Right forelimb (tissue), 1 donor: Measurements from ENCODE around the gene GJB5.
"Not testable (repeated sequence)": the region's sequence is repeated elsewhere in the genome, so short reads cannot be mapped to it uniquely, and the experiment has no call there.

Experiments
- DNase-seq: peaks from one replicate; pipeline ENCODE4 v3.0.0-alpha.2; 2018

Gene GJB5

DNA sequence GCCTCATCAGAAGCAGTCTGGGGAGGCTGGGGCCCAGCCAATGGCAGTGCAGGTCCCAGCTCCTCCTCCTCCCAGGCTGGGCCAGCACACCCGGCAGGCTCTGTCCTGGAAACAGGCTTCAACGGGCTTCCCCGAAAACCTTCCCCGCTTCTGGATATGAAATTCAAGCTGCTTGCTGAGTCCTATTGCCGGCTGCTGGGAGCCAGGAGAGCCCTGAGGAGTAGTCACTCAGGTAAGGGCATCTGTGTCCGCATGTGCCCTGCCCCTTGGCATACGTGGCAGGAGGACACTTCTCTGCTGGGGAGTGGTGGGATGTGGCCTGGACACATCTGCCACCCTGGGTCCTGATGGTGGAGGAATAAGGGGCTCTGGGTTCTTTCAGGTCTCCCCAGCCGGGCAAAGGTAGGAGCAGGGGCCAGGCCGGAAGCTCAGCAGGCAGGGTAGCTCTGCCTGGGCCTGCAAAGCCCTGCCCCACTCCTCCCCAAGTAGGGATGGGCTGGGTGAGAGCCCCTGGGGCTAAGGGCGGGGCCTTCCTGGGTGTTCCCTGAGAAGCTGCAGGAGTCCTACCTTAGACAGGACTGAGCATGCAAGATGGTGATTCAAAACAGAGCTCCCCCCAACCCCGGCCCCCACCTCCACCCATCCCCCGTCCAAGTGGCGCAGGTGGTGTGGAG lies at the start of gene GJB5:
TSS of gene GJB5 (plus strand) at position 84 of the 674 bp plus-strand sequence. CDS start 2,284 bp downstream, outside the sequence.
- no peak for DNase-seq

DNA sequence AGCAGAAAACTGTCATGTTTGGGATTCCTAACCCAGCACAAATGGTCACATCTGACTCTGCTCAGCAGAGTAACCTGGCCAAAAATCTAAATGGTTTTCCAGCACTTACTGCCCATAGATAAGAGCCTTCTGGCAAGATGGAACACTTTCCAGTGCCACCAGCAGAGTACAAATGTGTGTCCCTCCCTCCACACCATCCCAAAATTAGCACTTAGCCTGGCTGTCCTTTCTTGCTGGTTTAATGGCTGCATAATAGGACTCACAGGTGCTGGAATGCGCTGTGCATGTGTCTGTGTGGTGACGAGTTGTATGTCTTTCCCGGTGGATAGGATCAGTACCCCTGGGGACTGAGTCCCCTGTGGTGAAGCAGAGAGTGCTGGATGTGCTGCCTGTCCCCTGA lies 49.8 kb upstream of the GJB5 start:
- DNase-seq: no peak

DNA sequence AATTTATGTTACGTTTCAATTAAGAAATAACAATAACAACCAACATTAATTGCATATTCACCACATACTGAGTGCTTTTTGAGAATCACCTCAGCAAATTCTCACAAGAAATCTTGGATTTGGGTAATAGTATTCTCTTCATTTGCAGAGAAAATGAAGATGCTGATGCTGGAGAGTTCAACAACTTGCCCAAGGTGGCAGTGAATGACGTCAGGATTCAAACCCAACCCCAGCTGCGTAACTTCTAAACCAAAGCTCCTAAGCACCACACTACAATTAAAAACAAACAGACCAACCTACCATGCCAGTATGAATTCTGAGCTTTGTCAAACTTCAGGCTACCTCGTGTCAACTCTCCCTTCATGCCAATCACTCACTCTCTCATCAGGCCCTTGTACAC lies 46.7 kb upstream of the GJB5 start:
- DNase-seq: no peak

GRCh38 chr1:34709547-34709946 lies 45.3 kb upstream of the GJB5 start:
- no peak for DNase-seq

GRCh38 chr1:34710812-34711211 lies 44.0 kb upstream of the GJB5 start:
- no peak for DNase-seq

DNA sequence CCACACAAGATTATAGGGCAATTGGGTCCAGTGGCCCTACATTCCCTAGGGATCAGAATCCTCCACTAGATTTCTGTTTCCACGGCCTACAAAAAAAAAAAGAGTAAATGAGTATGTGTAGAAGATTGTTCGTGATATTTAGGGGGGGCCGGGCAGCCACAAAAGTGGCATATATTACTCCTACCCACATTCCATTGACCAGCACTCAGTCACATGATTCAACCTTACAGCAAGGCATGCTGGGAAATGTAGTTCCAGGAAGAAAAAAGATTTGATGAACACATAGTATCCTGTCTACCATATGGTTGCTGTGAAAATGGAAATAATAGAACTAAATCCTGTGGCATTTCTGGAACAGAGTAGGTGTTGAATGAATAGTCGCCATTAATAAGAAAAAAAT lies 43.4 kb upstream of the GJB5 start:
- no peak for DNase-seq

DNA sequence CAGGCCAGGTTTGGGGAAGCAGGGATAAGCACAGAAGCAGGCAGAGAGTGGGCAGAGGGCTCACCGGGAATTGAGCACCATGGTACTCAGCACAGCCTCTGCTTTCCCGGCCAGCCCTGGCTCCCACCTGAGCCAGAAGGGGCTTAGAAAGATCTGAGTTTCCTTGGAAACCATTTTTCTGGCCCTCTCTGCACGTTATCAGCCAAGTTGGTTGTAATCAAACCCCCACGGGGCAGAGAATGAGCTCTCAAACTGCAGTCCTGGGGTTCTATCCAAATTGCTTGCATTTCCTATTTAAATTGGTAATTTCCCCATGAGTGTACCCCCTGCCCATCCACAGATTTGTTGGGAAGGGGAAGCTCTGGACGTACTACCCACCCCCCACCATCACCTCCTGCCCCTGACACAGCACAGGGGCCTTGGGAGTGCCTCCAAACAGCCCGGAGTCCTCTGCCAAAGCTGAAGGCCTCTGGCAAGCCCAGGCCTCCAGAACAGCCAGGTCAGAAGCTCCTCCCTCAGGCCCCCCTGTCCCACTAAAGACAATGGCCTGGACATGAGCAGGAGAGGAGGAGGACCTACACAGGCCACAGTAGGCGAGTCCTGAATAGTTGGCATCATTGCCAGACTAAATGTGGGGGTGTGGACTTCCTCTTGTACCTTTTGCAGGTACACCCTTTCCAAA lies 42.7 kb upstream of the GJB5 start:
- DNase-seq: no peak

DNA sequence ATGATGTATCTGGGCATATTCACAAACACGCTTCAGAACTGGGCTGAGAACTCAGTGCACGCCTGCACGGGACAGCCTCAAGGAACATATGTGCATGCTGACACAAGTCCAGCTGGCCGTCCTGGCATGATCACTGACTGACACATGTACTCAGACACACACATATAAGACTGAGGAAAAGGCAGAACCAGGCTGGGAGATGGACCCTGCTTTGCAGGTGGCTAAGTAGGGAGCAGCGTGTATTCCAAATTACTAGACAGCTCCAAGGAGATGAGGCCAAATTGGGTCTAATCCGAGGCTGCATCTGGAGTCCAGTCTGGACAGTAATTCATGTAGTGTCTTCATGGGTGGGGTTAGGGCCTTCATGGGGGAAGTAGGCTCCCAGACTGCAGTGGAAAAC lies 41.4 kb upstream of the GJB5 start:
- peak; percentile 45 for DNase-seq

- DNase-seq: no peak
These were observed 40.5 kb upstream of the GJB5 start for GRCh38 chr1:34714386-34714785.

- no peak for DNase-seq
These were observed 39.7 kb upstream of the GJB5 start for GRCh38 chr1:34715139-34715538.

DNA sequence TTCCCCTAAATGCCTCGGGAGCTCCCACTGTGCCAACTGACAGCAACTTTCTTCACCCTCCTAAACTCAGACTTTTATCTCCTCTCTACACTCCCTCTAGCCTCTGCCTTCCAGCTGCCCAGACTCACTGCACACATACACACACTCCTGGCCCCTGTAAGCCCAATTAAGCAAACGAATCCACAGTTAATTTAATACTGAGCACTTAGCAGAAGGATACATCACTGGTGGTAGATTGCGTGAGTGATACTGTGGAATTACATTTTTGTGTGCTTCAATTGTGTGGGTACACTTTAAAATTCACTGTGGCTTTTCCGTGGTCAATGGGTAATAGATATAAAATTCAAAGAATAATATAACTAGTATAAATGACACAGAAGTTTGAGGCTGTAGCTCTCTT lies 33.6 kb upstream of the GJB5 start:
- DNase-seq: no peak

DNA sequence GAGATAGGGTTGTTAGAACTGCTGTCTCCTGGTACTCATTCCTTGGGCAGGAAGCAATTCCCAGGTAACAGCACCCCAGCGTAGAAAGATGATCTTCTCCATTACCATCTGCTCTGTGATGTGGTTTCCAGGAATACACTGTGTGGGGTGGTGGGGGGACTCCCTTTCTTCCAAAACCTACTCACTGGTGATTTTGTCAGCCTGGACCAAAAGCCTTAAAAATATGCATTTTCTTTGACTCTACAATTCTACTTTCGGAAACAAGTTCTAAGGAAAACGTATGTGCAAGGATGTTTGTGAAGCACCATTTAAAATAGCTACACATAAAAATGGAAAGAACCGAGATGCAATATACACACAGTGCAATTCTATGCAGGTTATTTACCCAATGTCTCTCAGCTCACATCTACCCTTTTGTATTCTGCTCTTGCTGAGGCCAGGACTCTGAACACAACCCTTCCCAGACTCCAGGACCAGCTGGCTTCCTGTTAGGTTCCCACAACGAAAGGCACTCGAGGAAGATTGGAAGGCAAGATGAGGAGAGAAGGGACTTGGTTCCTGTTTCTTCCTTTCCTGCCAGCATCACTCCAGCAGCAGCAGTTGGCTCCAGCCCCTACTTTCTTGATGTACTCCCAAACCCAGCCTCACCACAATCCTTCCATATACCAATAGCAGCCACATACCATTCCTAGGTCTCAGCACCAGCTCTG lies 33.0 kb upstream of the GJB5 start:
- no peak for DNase-seq

DNA sequence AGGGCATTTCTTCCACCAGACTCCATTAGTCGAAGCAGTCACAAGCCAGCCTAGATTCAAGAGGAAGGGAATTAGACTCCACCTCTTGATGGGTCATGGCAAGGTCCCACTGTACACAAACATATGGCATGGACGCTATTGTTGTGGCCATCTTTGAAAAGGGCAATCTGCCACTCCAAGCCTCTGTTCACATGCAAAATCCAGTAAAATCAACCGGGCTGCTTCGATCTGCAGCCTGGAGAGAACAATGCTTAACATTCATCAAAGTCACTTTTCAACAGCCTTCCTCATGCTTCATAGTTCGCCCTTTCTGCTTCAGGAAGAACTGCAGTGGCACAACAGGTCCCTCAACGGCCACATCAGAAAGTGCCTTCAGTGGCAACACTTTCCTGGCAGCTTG lies 28.0 kb upstream of the GJB5 start:
- DNase-seq: no peak

DNA sequence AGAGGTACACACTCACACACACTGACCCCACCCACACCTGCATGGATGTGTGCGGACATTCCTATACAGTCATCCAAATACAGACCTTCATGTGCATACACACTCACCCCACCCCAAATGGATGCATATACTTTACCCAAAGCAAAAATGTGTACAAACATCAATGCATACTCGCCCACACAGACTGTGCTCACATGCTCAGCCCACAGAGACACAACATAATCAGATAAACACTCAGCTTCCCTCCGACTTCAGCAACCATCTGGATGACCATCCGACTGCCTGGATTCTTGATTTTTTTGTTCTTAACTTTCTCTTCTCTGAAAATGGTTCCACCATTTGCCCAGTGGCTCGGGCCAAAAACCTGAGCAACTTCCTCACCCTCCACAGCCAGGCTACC lies 24.4 kb upstream of the GJB5 start:
- no peak for DNase-seq

DNA sequence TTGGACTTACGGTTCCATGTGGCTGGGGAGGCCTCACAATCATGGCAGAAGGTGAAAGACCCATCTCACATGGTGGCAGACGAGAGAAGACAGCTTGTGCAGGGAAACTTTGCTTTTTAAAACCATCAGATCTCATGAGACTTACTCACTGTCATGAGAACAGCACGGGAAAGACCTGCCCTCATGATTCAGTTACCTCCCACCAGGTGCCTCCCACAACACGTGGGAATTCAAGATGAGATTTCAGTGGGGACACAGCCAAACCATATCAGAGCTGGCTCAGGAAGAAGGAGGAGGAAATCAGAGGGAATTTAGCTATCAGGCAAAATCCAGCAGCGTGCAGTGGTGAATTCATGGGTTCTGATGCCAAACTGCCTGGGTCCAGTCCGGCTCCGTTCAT lies 22.0 kb upstream of the GJB5 start:
- not testable (repeated sequence) for DNase-seq

- DNase-seq: no peak
These were observed 18.2 kb upstream of the GJB5 start for GRCh38 chr1:34736692-34737091.

DNA sequence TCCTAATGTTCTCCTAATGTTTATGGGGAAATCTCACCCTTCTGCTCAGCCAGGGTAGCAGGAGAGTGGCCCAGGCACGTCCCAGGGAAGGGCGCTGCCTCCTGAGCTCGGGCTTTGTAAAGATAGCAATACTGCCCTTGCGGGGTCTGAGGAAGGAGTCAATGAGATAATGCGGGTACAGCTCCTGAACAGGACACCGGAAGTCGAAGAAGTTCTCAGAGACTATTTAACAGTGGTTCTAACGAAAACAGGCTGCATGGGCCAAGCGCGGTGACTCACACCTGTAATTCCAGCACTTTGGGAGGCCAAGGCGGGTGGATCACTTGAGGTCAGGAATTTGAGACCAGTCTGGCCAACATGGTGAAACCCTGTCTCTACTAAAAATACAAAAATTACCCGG lies 17.6 kb upstream of the GJB5 start:
- DNase-seq: not testable (repeated sequence)

DNA sequence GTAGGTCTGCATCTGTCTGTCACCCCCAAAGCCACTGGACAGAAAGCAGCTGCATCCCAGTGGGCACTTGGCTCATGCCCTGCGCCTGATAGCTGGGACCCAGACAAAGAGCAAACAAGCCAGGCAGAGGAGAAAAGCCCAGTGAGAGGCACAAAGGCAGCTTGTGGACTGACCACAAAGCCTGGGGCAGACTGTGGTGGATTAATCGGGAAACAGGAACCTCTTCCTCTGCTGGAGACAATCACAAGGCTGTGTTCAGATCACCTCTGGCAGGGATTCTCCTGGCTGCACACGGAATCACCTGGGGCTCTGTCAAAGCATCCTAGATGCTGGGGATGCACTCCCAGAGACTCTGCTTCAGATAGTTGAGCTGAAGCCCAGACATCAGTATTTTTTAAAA lies 15.2 kb upstream of the GJB5 start:
- no peak for DNase-seq

GRCh38 chr1:34740161-34740868 lies 14.5 kb upstream of the GJB5 start:
- DNase-seq: no peak

- peak; percentile 83 for DNase-seq
These were observed 12.1 kb upstream of the GJB5 start for GRCh38 chr1:34742667-34743270.

GRCh38 chr1:34743775-34744174 lies 11.1 kb upstream of the GJB5 start:
- DNase-seq: no peak

GRCh38 chr1:34744851-34745250 lies 10.0 kb upstream of the GJB5 start:
- no peak for DNase-seq

DNA sequence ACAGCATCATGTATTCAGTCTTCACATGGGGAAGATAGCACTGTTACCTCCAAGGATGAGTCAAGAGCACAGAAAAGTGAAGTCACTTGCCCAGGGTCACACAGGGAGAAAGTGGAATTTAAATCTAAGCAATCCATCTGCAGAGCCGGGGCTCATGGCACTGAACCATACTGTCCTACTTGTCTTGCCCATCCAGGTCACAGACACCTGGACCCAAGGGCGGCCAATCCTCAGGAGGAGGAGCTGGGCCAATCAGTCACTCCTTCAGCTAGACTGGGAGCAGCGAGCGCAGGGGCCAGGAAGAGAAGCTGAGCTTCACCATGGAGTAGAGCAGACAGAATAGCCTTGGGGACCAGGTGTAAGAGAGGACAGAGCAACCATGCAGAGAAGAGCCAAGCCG lies 9.2 kb upstream of the GJB5 start:
- DNase-seq: no peak
